Gastrocnemius medialis (tissue), 4 donors: Measurements from ENCODE around the gene TRIM58. TPM values are rescaled to one million over a fixed set of nuclear protein-coding genes. Genes with fewer than 3 reads are reported as not detected.
A peak's percentile ranks its signal among the peaks of the same experiment; 100 is the strongest.

Source experiments
- ATAC-seq, 2 donors: fragments of 150-250 bp; one replicate each; pipeline ENCODE4 v1.9.1; 2016
- DNase-seq, 2 donors: peaks; one replicate each; pipeline ENCODE4 v3.0.0-alpha.2; 2019
- H3K27ac ChIP-seq, 4 donors: fragments of 200-600 bp; sonication (generic); 1 replicate in 1 of 4; 2 replicates in 3 of 4; pipeline ENCODE4 v1.5.1; 2016 to 2018; ENCODE audit warnings: mild to moderate bottlenecking in 2 of 4, moderate library complexity in 1 of 4
- H3K27me3 ChIP-seq, 3 donors: fragments of 200-600 bp; sonication (generic) in 2 of 3; 1 replicate in 1 of 3; 2 replicates in 2 of 3; pipeline versions ENCODE4 v1.5.1 to v1.6.0; 2016 to 2019; ENCODE audit warnings: mild to moderate bottlenecking in 1 of 3, moderate library complexity in 1 of 3
- H3K36me3 ChIP-seq, 2 donors: fragments of 200-600 bp; sonication (generic) in 1 of 2; one replicate each; pipeline ENCODE4 v1.5.1; 2017 to 2018
- H3K4me1 ChIP-seq, 2 donors: fragments of 200-600 bp; sonication (generic) in 1 of 2; one replicate each; pipeline ENCODE4 v1.5.1; 2016 to 2017; ENCODE audit warnings: mild to moderate bottlenecking in 2 of 2
- H3K4me3 ChIP-seq, 4 donors: fragments of 200-600 bp; sonication (generic) in 3 of 4; 1 replicate in 1 of 4; 2 replicates in 3 of 4; pipeline ENCODE4 v1.5.1; 2016 to 2019; ENCODE audit warnings: mild to moderate bottlenecking in 2 of 4
- H3K9me3 ChIP-seq, 3 donors: fragments of 200-600 bp; sonication (generic) in 2 of 3; 1 replicate in 1 of 3; 2 replicates in 2 of 3; pipeline ENCODE4 v1.5.1; 2016 to 2019
- POLR2A ChIP-seq, 2 donors: fragments of 450-650 bp; IDR thresholded peaks; one replicate each; pipeline ENCODE4 v1.6.1; 2017; ENCODE audit warnings: antibody characterized with exemption in 2 of 2, mild to moderate bottlenecking in 2 of 2, moderate library complexity in 2 of 2
- in situ Hi-C, 4 donors: fragments of 200-750 bp; cut with MboI; loops; one replicate each; pipeline versions ENCODE4 v1.15.0 to v1.8.0; 2017; ENCODE audit warnings: low sequenced_read_pairs in 4 of 4
- intact Hi-C: fragments of 100-400 bp; cut with DNase I; formaldehyde crosslinking; loops from one replicate; pipeline ENCODE4 v1.15.1; 2023; ENCODE audit warnings: low total_unique reads
- total RNA-seq, 4 donors: library from RNA; depleted of rRNA; stranded (reverse); fragments of >200 nt; gene quantifications; one replicate each; pipeline versions ENCODE4 v1.1.0 to v1.2.3, GENCODE V29; 2016
- TF ChIP-seq, protein P1 (sequence below), 5 experiments: fragments of 450-650 bp in 3 of 5; fragments of 200-600 bp in 2 of 5; sonication (generic) in 2 of 5; IDR thresholded peaks in 4 of 5; conservative IDR thresholded peaks in 1 of 5; 1 replicate in 4 of 5; 2 replicates in 1 of 5; pipeline ENCODE4 v1.5.1; 2016 to 2019; ENCODE audit warnings: antibody characterized with exemption in 5 of 5, mild to moderate bottlenecking in 3 of 5, moderate library complexity in 3 of 5

Gene TRIM58
- total RNA-seq, 4 donors from 2014 or later: 0.26 to 1.5 (median 0.49) TPM

- no peak for DNase-seq
- intact Hi-C loops (no loop called here), in situ Hi-C loops (no loop called here)
- Histone ChIP-seq H3K4me1 (no peaks in the 10 kb centered on the region), H3K27me3 (peaks cover 0 to 9% (median 0%) of the 10 kb centered on the region in 3 donors), H3K36me3 (no peaks in the 10 kb centered on the region), H3K4me3 (no peak overlapping the region), H3K27ac (no peak overlapping the region), H3K9me3 (no peaks in the 10 kb centered on the region)
- TF ChIP-seq, protein P1, sequence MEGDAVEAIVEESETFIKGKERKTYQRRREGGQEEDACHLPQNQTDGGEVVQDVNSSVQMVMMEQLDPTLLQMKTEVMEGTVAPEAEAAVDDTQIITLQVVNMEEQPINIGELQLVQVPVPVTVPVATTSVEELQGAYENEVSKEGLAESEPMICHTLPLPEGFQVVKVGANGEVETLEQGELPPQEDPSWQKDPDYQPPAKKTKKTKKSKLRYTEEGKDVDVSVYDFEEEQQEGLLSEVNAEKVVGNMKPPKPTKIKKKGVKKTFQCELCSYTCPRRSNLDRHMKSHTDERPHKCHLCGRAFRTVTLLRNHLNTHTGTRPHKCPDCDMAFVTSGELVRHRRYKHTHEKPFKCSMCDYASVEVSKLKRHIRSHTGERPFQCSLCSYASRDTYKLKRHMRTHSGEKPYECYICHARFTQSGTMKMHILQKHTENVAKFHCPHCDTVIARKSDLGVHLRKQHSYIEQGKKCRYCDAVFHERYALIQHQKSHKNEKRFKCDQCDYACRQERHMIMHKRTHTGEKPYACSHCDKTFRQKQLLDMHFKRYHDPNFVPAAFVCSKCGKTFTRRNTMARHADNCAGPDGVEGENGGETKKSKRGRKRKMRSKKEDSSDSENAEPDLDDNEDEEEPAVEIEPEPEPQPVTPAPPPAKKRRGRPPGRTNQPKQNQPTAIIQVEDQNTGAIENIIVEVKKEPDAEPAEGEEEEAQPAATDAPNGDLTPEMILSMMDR (IDR thresholded peaks at IDR 0.05 in 4 of 5, conservative IDR thresholded peaks at IDR 0.05 in 1 of 5): no peak
- TF ChIP-seq POLR2A (IDR thresholded peaks at IDR 0.05): no peak
- ATAC-seq: no peak
Observed at GRCh38 chr1:247854899-247855545, 2.0 kb upstream of the TRIM58 start.

DNA sequence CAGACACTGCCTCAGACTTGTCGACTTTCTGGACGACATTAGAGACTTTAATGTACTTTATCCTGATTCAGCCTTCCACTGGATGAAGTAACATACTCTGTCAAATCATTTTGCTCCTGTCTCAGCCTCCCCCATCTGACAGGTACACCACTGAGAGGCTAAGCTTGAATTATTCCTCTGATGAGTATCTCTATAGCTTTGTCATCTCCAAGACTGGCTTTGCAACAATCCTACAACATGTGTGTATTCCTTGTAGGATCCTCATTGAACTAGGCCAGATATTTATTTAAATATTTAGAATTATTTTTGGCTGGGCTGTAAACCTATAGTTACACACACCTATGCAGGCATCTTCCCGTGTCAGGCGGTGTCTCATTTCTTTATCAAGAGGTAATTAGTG is 1.1 kb upstream of the TRIM58 start:
- in situ Hi-C loops (no loop called here), intact Hi-C loops (no loop called here)
- ATAC-seq (no peak), DNase-seq (no peak)
- TF ChIP-seq POLR2A (IDR thresholded peaks at IDR 0.05): no peak
- TF ChIP-seq, protein P1 (IDR thresholded peaks at IDR 0.05 in 4 of 5, conservative IDR thresholded peaks at IDR 0.05 in 1 of 5): no peak
- Histone ChIP-seq H3K36me3 (no peaks in the 10 kb centered on the region), H3K27me3 (peaks cover 0 to 9% (median 0%) of the 10 kb centered on the region in 3 donors), H3K4me3 (no peak overlapping the region), H3K4me1 (no peaks in the 10 kb centered on the region), H3K9me3 (no peaks in the 10 kb centered on the region), H3K27ac (no peak overlapping the region)

DNA sequence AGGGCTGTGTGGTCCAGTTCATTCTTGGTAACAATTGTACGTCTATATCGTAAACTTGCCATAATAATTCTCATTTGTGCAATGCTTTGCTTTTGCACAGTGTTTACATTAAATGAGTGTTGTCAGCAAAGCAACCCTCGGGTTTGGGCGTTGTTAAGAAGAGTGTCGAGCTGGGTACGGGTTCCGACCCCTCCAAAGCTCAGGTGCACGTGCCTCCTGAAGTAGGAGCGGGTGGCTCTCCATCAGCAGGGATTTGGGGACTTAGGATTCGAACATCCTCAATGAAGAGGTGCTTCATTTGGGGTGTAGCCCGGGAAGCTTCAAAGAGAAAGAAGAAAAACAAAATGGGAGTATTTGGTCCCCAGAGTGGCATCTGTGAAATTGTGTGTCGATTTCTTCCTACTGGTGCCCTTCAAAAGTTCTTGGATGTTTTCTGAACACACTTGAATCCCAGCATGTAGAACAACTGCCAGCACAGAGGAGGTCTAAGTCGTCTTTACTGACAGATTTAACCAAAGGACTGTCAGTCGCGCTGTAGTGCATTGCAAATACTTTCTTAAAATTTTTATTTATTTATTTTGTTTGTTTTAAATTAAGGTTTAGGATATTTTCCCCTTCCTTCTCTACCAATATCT is 1.1 kb downstream of the TRIM58 start:
- Histone ChIP-seq H3K4me1 (no peaks in the 10 kb centered on the region), H3K27me3 (peaks cover 0 to 9% (median 0%) of the 10 kb centered on the region in 3 donors), H3K27ac (no peak overlapping the region), H3K4me3 (peak overlapping the region in 1 of 4 donors; percentile 26), H3K9me3 (no peaks in the 10 kb centered on the region), H3K36me3 (no peaks in the 10 kb centered on the region)
- in situ Hi-C loops: no loop called here
- TF ChIP-seq, protein P1 (IDR thresholded peaks at IDR 0.05 in 4 of 5, conservative IDR thresholded peaks at IDR 0.05 in 1 of 5): no peak
- no peak for TF ChIP-seq POLR2A (IDR thresholded peaks at IDR 0.05)
- ATAC-seq: no peak
- intact Hi-C loops: no loop called here
- no peak for DNase-seq

DNA sequence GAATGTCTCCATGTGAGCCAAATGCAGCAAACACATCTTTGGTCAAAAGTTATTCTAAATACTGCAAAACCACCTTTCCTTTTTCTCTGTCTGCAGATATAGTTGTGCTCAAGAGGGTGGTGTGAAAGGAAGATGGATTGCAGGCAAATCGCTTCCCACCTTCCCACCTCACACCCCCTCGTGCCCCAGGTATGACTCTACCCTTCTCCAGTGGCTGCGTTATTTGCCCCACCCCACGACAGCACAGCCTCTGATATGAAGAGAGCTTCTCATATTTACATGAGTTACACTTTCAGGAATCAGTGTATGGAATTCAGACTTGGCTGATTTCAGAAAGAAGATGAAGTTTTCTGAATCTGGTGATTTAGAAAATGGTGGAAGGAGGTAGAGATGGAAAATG is 5.8 kb downstream of the TRIM58 start:
- in situ Hi-C loops (no loop called here), intact Hi-C loops (no loop called here)
- Histone ChIP-seq H3K27me3 (peaks cover 0 to 5% (median 0%) of the 10 kb centered on the region in 3 donors), H3K4me1 (no peaks in the 10 kb centered on the region), H3K36me3 (no peaks in the 10 kb centered on the region), H3K9me3 (no peaks in the 10 kb centered on the region), H3K4me3 (no peak overlapping the region), H3K27ac (no peak overlapping the region)
- ATAC-seq: no peak
- DNase-seq: no peak
- no peak for TF ChIP-seq POLR2A (IDR thresholded peaks at IDR 0.05)
- TF ChIP-seq, protein P1 (IDR thresholded peaks at IDR 0.05 in 4 of 5, conservative IDR thresholded peaks at IDR 0.05 in 1 of 5): no peak
